GM18526 (cell line): Measurements from ENCODE around the gene LYAR.

Source experiments
- POLR2A ChIP-seq: IDR thresholded peaks from 3 replicates; pipeline ENCODE4 v1.6.1; 2011; ENCODE audit not compliant: insufficient read length; ENCODE audit errors: extremely low read depth

Gene LYAR

GRCh38 chr4:4289055-4289454, 899 bp downstream of the LYAR start:
- no peak for TF ChIP-seq POLR2A

GRCh38 chr4:4288098-4288497, 1.9 kb downstream of the LYAR start:
- TF ChIP-seq POLR2A, result no peak

- no peak for TF ChIP-seq POLR2A
Measured at GRCh38 chr4:4284827-4285618, 4.9 kb downstream of the LYAR start.

GRCh38 chr4:4281787-4282186, 8.2 kb downstream of the LYAR start:
- no peak for TF ChIP-seq POLR2A

- TF ChIP-seq POLR2A, result no peak
Measured at GRCh38 chr4:4277531-4277930, 12.4 kb downstream of the LYAR start.

- TF ChIP-seq POLR2A, result no peak
Measured at GRCh38 chr4:4274226-4274625, 15.7 kb downstream of the LYAR start.

- no peak for TF ChIP-seq POLR2A
Measured at GRCh38 chr4:4271912-4272311, 18.0 kb downstream of the LYAR start.

GRCh38 chr4:4270529-4270928, 19.4 kb downstream of the LYAR start:
- TF ChIP-seq POLR2A, result no peak

GRCh38 chr4:4269856-4270255, 20.1 kb downstream of the LYAR start:
- TF ChIP-seq POLR2A, result no peak

GRCh38 chr4:4269331-4269731, 20.6 kb downstream of the LYAR start:
- TF ChIP-seq POLR2A, result no peak

- no peak for TF ChIP-seq POLR2A
Measured at GRCh38 chr4:4268776-4269175, 21.2 kb downstream of the LYAR start.

- no peak for TF ChIP-seq POLR2A
Measured at GRCh38 chr4:4267981-4268380, 22.0 kb downstream of the LYAR start.

- no peak for TF ChIP-seq POLR2A
Measured at GRCh38 chr4:4260185-4260751, 29.7 kb downstream of the LYAR start.

GRCh38 chr4:4259484-4260100, 30.4 kb downstream of the LYAR start:
- no peak for TF ChIP-seq POLR2A

GRCh38 chr4:4256799-4257198, 33.2 kb downstream of the LYAR start:
- TF ChIP-seq POLR2A, result no peak

GRCh38 chr4:4254666-4255065, 35.3 kb downstream of the LYAR start:
- no peak for TF ChIP-seq POLR2A
